ENCODE data around the gene INO80B.
"Not testable (repeated sequence)": the region's sequence is repeated elsewhere in the genome, so short reads cannot be mapped to it uniquely, and the experiment has no call there.

DNA sequence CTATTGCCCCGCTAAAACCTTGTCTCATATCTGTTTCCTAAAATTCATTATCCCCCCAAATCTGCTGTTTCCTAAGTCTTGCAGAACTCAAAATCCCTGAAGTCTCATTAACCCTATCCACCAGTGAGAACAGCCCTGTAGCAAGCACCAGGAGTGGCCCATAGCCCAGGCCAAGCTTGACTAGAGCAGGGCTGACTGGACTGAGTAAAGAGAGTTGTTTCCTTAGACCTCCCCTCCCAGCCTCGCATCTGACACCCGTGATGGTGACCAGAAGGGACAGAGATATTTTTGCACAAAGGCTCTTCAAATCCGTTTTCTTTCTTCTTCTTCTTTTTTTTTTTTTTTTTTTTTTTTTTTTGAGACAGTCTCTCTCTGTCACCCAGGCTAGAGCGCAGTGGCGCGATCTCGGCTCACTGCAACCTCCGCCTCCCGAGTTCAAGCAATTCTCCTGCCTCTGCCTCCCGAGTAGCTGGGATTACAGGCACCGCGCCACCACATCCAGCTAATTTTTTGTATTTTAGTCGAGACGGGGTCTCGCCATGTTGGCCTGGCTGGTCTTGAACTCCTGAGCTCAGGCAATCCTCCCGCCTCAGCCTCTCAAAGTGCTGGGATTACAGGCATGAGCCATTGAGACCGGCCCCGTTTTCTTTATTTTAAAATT is 34.3 kb upstream of the INO80B start:
- TF ChIP-seq SP1 (IDR thresholded peaks at IDR 0.05; ENCODE audit: low read depth); YY1 (IDR thresholded peaks at IDR 0.05; ENCODE audit: extremely low read depth, insufficient replicate concordance, low read depth, low read length); POLR2A (IDR thresholded peaks at IDR 0.05; ENCODE audit: borderline replicate concordance, extremely low read depth, insufficient read depth, insufficient read length); EZH2 (IDR thresholded peaks at IDR 0.05); EZH2phosphoT487 (IDR thresholded peaks at IDR 0.05; ENCODE audit: borderline replicate concordance); POLR2AphosphoS5 (IDR thresholded peaks at IDR 0.05; ENCODE audit: low read depth, low read length); FOSL1 (IDR thresholded peaks at IDR 0.05; ENCODE audit: low read depth); RAD21 (IDR thresholded peaks at IDR 0.05; ENCODE audit: low read depth): not testable (repeated sequence)
- TF ChIP-seq, protein P1, sequence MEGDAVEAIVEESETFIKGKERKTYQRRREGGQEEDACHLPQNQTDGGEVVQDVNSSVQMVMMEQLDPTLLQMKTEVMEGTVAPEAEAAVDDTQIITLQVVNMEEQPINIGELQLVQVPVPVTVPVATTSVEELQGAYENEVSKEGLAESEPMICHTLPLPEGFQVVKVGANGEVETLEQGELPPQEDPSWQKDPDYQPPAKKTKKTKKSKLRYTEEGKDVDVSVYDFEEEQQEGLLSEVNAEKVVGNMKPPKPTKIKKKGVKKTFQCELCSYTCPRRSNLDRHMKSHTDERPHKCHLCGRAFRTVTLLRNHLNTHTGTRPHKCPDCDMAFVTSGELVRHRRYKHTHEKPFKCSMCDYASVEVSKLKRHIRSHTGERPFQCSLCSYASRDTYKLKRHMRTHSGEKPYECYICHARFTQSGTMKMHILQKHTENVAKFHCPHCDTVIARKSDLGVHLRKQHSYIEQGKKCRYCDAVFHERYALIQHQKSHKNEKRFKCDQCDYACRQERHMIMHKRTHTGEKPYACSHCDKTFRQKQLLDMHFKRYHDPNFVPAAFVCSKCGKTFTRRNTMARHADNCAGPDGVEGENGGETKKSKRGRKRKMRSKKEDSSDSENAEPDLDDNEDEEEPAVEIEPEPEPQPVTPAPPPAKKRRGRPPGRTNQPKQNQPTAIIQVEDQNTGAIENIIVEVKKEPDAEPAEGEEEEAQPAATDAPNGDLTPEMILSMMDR (IDR thresholded peaks at IDR 0.05 in 2 of 3, conservative IDR thresholded peaks at IDR 0.05 in 1 of 3; ENCODE audit: borderline replicate concordance in 1 of 3, insufficient read depth in 1 of 3, low read depth in 2 of 3, low read length in 2 of 3): not testable (repeated sequence)
- TF ChIP-seq, protein P2, sequence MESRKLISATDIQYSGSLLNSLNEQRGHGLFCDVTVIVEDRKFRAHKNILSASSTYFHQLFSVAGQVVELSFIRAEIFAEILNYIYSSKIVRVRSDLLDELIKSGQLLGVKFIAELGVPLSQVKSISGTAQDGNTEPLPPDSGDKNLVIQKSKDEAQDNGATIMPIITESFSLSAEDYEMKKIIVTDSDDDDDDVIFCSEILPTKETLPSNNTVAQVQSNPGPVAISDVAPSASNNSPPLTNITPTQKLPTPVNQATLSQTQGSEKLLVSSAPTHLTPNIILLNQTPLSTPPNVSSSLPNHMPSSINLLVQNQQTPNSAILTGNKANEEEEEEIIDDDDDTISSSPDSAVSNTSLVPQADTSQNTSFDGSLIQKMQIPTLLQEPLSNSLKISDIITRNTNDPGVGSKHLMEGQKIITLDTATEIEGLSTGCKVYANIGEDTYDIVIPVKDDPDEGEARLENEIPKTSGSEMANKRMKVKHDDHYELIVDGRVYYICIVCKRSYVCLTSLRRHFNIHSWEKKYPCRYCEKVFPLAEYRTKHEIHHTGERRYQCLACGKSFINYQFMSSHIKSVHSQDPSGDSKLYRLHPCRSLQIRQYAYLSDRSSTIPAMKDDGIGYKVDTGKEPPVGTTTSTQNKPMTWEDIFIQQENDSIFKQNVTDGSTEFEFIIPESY (IDR thresholded peaks at IDR 0.05; ENCODE audit: extremely low read depth, insufficient replicate concordance, low read length): not testable (repeated sequence)
- TF ChIP-seq, protein P3, sequence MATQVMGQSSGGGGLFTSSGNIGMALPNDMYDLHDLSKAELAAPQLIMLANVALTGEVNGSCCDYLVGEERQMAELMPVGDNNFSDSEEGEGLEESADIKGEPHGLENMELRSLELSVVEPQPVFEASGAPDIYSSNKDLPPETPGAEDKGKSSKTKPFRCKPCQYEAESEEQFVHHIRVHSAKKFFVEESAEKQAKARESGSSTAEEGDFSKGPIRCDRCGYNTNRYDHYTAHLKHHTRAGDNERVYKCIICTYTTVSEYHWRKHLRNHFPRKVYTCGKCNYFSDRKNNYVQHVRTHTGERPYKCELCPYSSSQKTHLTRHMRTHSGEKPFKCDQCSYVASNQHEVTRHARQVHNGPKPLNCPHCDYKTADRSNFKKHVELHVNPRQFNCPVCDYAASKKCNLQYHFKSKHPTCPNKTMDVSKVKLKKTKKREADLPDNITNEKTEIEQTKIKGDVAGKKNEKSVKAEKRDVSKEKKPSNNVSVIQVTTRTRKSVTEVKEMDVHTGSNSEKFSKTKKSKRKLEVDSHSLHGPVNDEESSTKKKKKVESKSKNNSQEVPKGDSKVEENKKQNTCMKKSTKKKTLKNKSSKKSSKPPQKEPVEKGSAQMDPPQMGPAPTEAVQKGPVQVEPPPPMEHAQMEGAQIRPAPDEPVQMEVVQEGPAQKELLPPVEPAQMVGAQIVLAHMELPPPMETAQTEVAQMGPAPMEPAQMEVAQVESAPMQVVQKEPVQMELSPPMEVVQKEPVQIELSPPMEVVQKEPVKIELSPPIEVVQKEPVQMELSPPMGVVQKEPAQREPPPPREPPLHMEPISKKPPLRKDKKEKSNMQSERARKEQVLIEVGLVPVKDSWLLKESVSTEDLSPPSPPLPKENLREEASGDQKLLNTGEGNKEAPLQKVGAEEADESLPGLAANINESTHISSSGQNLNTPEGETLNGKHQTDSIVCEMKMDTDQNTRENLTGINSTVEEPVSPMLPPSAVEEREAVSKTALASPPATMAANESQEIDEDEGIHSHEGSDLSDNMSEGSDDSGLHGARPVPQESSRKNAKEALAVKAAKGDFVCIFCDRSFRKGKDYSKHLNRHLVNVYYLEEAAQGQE (IDR thresholded peaks at IDR 0.05; ENCODE audit: low read depth): not testable (repeated sequence)

Data from HCT116 (cell line).